H54 (cell line): ENCODE data around the gene CMIP.

Source experiments
- DNase-seq: peaks from one replicate; pipeline ENCODE4 v3.0.0; 2011; ENCODE audit warnings: low spot score, mixed read lengths; ENCODE audit not compliant: insufficient read length
- FAIRE-seq: peaks from 3 replicates; lab custom pipeline; 2011; peaks lifted over from hg19 to GRCh38; lab: Jason Lieb, UNC
- POLR2A ChIP-seq: IDR thresholded peaks from 2 replicates; pipeline ENCODE4 v1.6.1; 2011; ENCODE audit warnings: low read depth, mild to moderate bottlenecking, low read length

CMIP gene

DNA sequence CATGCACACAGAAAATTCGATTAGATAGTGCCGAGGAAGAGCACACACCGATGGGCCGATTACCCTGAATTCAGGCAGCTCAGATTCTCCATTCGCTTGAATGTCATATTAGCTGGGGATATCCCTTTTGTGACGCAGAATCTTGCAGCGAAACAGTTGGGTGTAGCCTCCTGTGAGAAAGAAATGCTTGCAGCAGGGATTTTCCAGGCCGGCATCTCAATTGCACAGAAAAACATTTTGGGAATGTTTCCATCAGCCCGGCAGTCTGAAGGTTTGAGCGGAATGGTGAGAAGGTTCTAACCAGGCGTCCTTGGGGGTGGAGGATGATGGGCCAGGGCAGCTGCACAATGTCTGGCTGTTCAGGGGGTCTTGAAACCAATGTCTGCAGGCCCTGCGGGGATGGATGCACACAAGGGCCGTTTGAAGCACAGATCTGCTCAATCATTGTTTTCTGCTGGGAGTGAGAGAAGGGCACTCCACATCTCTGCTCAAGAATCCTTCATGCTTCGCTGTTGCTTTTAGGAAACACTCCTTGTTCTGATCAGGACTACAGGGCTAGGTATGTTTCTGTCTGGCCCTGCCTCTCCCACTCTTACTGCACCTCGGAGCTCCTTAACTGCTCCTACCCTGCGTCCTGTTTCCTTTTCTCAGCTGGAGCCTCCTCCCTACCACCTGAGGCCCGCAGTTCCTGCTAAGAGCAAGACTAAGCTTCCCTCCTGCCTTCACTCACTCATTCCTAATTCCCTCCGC is 94.6 kb downstream of the CMIP start:
- DNase-seq (no peak), FAIRE-seq (no peak)
- no peak for TF ChIP-seq POLR2A

DNA sequence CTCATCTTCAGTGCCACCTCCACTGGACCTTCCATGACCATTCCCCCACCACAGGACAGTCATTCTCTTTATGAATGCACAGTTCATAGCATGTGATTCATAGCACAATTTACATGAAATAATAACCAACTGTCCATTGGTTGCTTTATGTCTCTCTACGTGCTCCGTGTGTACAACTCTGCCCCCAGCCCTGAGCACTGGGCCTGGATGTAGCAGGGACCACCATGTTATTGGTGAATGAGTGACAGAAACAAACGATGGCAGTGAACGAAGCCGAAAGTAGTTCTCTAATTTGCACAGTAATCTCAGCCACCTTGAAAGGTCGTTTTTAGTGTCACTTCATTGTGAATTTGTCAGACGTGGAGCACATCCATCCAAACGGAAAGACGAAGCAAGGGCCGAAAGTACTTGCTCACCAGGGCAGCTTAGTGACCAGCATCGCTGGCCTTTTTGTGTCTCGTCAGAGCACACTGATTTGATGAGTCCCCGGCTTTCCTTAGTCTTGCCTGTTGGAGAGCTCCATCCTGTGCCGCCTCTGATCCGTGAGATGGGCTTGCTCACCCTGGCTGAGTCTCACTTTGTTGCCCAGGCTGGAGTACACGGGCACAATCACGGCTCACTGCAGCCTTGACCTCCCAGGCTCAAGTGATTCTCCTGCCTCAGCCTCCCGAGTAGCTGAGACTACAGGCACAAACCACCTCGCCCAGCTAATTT is 95.3 kb downstream of the CMIP start:
- no peak for TF ChIP-seq POLR2A
- FAIRE-seq (no peak), DNase-seq (no peak)

DNA sequence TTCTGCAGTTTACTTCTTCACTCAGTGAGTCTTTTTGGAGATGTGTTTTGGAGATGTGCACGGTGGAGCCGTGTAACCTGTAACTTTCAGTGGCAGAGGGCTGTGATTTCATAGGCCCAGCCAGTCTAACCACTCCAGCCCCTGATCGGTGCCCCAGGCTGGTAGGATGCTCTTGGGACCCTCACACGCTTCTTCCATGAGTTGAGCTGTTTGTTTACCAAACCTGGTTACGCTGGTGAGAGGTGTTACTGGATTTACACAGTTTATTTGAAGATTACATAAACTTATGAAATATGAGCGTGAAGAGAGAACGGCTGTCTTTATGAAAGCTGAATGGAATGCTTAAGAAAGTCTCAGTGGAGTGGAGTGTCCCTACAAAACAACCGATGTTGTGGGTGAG is 96.7 kb downstream of the CMIP start:
- FAIRE-seq = no peak
- no peak for TF ChIP-seq POLR2A
- DNase-seq = no peak

DNA sequence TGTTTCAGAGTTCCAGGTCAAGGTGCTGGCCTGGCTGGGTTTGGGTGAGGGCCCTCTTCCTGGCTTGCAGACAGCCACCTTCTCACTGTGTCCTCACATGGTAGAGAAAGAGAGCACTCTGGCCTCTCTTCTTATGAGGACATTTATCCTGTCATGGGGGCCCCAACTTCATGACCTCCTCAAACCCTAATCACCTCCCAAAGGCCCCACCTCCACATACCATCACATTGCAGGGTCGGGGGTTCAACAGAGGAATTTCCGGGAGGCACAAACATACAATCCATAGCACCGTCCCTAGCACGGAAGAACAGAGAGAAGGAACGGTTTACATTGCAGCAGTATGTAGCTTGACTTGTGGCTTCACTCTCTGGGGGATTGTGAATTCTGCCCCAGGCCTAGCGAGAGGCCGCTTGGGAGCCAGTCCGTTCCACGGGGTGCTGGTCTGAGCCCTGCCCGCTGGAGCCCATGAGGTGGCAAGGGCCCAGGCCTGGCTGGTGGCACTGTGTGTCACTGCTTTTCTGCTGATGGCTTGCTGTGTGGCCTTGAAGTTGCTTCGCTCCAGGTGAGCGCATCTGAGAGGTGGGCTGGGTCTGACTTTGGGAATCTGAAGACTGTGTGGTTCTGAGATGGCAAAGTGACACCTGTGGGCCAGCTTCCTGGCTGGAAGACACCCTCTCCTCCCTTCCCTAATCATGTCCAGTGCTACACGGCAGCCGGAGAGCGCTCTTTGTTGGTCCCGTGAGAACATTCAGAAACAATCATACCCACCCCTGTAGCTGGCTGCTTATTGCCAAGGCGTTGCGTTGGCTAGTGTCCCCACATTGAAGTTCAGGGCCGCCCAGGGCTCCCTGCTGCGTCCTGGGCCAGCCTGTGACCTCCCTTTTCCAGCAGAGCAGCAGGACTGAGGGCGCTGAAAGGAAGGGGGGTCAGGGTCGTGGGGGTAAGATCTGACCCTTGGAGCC is 98.3 kb downstream of the CMIP start:
- TF ChIP-seq POLR2A = no peak

DNA sequence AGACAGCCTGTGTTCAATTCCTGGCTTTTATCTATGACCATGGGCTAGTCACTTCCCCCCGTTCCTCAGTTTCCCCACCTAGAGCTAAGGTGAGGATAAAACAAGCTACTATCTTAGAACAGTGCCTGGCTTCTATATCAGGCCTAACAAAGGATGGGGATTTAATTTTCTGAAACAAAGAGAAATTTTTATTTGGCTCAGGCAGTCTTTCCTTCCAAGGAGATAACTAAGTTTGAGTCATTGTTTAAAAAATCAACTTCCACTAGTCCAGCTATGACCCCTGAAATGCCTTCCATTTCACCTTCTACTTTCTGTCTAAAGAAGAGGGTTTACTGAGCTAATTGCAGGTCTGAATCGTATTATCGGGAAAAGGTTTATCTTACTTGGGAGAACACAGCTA is 99.0 kb downstream of the CMIP start:
- FAIRE-seq (no peak), DNase-seq (no peak)
- TF ChIP-seq POLR2A = no peak

More for the DNA sequence above, 98.3 kb downstream of the CMIP start:
- no peak for FAIRE-seq
- no peak for DNase-seq

DNA sequence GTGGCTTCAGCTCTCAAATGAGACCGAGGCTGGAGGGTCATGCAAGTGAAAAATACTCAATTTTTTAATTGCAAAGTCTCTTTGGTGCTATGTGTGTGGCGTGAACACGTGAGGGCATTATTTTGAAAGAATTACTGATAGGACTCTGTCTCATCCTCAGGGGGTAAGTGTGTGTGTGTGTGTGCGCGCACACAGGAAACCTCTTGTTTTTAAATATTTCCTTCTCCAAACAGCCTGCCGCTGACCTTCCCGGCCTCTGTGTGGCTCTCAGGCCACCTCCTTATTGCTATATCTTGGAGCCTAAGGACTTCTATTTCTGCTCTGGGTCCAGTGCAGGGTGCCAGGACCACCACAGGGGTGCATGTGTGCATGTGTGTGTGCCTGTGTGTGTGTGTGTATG is 99.7 kb downstream of the CMIP start:
- DNase-seq (no peak), FAIRE-seq (no peak)
- TF ChIP-seq POLR2A = no peak

DNA sequence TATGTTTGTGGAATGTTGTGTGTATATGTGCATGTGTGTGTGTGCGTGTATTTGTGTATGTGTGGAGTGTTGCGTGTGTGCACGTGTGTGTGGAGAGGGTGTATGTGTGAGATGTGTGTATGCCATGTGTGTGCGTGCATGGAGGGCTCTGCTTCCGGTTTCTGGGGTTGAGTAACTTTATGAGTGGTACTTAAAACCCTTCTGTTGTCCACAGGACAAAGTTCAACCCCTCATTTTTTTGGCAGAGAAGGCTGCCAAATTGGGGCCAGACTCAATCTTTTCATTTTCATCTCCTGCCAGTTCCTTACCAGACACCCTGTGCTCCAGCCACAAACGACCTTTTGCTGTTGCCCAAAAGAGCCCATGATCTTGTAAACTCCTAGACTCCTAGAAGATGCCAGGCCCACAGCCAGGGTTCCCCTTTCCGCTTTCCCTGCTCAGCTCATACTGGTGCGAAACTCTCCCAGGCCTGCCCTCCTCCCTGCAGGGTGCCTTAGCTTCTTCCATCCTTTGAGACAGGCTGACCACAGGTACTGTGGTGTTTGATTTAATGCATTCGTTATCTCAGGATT is 100.2 kb downstream of the CMIP start:
- FAIRE-seq (no peak), DNase-seq (no peak)
- TF ChIP-seq POLR2A = no peak

DNA sequence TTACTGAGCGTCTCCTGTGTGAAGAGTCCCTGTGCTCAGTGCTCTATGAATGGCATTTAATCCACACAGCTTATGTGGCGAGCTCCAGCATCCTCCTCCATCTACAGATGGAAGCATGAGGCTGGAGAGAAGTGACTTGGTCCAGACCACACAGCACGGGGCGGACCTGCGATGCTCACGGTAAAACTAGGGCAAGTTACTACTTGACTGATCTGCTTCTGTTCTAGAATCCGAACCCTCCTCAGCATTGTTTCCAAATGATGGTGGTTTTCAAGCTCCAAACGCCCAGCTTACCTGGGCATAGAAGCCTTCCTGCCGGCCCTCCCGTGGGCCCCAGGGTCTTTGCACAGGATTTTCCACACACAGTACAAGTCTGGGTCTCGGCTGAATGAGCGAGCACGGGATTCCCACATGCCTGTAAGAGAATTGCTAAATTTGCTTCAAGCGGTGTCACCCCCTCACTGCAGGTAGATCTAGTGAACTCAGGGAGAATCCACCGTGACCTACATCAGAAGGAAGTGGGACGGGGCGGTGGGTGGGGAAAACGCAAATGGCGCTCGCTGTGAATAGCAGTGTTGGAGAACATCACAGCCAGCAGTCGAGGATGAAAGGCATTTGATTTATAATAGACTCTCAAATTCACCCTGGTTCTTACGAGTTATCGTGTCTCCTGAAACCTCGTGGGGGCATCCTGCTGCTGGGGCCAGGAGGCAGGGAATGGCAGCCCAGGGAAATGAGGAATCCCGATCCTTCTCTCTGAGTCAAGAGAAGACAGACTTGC is 101.1 kb downstream of the CMIP start:
- no peak for DNase-seq
- no peak for FAIRE-seq
- TF ChIP-seq POLR2A = no peak

DNA sequence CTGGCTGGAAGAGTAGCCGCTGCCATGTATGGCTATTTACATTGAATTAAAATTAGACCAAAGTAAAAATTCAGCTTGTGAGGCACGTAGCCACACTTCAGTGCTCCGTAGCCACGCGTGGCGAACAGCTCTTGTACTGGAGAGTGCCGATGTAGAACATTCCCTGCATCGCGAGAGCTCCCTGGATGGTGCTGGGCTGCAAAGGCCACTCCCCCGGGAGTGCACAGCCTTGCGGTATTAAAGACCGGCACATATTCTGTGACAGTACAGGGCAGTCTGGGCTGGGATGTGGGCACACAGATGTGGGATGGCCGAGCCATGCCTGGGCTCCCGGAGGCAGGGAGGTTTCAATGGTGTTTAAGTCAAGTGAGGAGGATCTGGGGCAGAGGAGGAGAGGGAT is 102.2 kb downstream of the CMIP start:
- no peak for FAIRE-seq
- no peak for TF ChIP-seq POLR2A
- no peak for DNase-seq

DNA sequence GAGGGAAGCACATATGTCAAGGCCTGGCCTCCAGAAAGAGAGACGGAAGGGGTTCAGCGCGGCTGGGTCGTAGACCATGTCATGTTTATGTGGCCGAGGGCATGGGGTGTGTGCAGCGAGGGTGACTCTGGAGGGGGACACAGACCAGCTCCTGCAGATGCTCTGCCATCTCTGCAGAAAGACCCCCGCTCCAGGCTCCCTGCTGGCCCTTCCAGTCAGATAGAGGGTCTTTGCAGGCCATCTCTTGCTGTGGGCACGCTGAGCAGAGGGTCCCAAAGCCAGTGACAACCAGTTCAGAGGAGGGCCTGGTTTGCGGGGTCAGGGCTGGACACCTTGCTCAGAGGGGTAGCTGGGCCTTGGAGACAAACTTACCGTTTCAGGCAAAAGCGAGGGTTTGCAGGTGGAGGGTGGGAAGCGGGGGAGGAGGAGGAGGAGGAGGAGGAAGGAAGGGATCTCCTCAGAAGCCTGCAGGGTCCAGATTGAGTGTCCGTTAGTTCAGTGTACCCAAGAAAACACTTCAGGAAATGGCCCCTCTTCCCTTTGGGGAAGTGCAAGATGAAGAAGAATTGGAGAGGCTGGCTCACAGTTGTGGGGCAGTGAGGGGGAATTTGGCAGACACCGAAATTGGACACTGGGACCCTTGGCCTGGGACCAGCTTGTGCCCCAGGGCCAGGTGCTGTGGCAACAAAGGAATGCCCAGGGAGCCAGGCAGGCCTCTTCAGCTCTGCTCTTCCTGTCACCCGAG is 102.8 kb downstream of the CMIP start:
- TF ChIP-seq POLR2A = no peak
- no peak for DNase-seq
- FAIRE-seq = no peak

DNA sequence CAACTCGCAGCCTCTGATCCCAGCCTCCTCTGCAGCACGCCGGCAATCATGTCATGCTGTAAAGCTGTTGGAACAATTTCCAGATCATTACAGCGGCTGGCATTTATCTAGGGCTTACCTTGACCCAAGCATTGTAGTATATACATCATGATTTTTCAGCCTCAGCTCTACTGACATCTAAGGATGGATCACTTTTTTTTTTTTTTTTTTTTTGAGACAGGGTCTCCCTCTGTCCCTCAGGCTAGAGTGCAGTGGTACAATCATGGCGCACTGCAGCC is 103.3 kb downstream of the CMIP start:
- FAIRE-seq (no peak), DNase-seq (no peak)
- no peak for TF ChIP-seq POLR2A

DNA sequence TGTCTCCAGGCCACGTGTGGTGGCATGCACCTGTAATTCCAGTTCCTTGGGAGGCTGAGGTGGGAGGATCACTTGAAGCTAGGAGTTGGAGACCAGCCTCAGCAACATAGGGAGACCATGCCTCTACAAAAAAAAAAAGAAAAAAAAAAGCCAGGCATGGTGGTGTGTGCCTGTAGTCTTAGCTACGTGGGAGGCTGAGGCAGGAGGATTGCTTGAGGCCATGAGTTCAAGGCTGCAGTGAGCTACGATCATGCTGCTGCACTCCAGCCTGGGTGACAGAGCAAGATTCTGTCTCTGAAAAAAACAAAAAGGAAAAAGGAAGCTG is 103.9 kb downstream of the CMIP start:
- FAIRE-seq (no peak), DNase-seq (no peak)
- TF ChIP-seq POLR2A = no peak
